H1 (cell line): Measurements from ENCODE around the gene CTU1.

Source experiments
- CREB1 ChIP-seq: IDR thresholded peaks from 2 replicates; pipeline ENCODE4 v1.6.1; 2012; ENCODE audit warnings: inconsistent platforms
- CTCF ChIP-seq, 3 experiments: IDR thresholded peaks; 1 replicate in 2 of 3; 2 replicates in 1 of 3; pipeline versions ENCODE4 v1.5.1 to v1.6.1; 2011; ENCODE audit warnings: low read length in 3 of 3, mild to moderate bottlenecking in 3 of 3, inconsistent platforms in 2 of 3, low read depth in 1 of 3, moderate library complexity in 1 of 3; ENCODE audit not compliant: insufficient read depth in 1 of 3; ENCODE audit errors: control extremely low read depth in 1 of 3
- POLR2A ChIP-seq, 2 experiments: IDR thresholded peaks; 1 replicate in 1 of 2; 2 replicates in 1 of 2; pipeline ENCODE4 v1.6.1; 2011; ENCODE audit warnings: low read depth in 2 of 2, low read length in 2 of 2, mild to moderate bottlenecking in 2 of 2; ENCODE audit errors: control extremely low read depth in 1 of 2
- TEAD4 ChIP-seq: IDR thresholded peaks from 2 replicates; pipeline ENCODE4 v1.6.1; 2012; ENCODE audit warnings: low read depth, low read length, inconsistent platforms, mixed read lengths

GRCh38 chr19:51071095-51071405 is 37.2 kb downstream of the CTU1 start:
- TF ChIP-seq CTCF (IDR thresholded peaks at IDR 0.05; ENCODE audit: control extremely low read depth in 1 of 3, insufficient read depth in 1 of 3, low read depth in 1 of 3, low read length in 3 of 3) (no peak), CREB1 (no peak), POLR2A (IDR thresholded peaks at IDR 0.05; ENCODE audit: control extremely low read depth in 1 of 2, low read depth in 2 of 2, low read length in 2 of 2) (no peak), TEAD4 (no peak)
